Superior temporal gyrus (tissue), 1 donor: ENCODE measurements around the gene EIF2S3B.
"Not testable (repeated sequence)": the region's sequence is repeated elsewhere in the genome, so short reads cannot be mapped to it uniquely, and the experiment has no call there.

Experiments used
- DNase-seq: peaks from one replicate; pipeline ENCODE4 v3.0.0-alpha.2; 2016; ENCODE audit errors: extremely low spot score

Gene EIF2S3B

DNA sequence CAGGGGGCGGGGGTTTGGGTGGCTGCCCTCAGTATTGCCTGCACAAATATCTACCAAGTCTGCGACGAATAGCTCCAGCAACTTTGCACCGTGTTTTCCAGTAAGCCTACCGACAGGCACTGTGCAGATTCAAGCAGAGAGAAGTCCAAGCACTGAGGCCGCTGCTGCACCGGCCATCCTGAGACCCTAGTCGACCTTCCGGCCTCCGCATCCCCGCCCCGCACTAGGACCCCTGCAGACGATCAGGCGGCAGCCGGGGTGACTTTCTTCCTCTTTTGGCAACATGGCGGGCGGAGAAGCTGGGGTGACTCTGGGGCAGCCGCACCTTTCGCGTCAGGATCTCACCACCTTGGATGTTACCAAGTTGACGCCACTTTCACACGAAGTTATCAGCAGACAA is at the start of gene EIF2S3B:
Gene EIF2S3B (plus strand): TSS at position 271 of the 400 bp plus-strand sequence. CDS start 13 bp downstream, at position 284.
- no peak for DNase-seq

DNA sequence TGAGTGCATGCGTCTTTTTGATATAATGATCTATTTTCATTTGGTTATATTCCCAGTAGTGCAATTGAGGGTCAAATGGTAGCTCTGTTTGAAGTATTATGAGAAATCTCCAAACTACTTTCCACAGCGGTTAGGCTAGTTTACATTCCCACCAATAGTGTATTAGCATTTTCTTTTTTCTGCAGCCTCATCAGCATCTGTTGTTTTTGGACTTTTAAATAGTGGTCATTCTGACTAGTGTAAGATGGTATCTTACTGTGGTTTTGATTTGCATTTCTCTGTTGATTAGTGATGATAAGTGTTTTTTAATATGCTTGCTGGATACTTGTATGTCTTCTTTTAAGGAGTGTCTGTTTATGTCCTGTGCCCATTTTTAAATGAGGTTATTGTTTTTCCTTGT is 48.8 kb upstream of the EIF2S3B start:
- DNase-seq: no peak

DNA sequence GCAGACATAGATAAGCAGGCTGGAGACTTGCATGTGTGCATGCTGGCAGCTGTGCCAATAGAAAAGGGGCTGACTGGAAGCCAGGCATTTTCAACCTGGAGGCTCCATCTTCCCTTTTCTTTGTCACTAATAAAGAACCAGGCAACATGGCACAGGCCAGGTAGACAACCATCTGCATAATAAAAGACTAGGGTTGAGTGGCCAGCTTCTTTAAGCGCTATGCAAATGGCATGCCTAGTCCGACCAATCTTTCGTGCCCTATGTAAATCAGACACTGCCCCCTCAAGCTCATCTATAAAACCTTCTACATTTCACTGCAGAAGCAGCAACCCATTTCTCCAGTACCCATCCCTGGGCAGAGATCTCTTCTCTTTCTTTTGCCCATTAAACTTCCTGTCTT is 47.9 kb upstream of the EIF2S3B start:
- DNase-seq: no peak

DNA sequence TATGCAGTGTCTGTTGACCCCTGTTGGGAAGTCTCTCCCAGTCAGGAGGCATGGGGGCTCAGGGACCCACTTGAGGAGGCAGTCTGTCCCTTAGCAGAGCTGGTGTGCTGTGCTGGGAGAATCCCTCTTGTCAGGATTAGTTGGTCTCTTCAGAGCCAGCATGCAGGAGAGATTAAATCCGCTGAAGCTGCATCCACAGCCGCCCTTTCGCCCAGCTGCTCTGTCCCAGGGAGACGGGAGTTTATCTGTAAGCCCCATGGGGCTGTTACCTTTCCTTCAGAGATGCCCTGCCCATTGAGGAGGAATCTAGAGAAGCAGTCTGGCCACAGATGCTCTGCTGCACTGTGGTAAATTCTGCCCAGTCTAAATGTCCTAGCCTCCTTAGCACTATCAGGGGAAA is 39.4 kb upstream of the EIF2S3B start:
- DNase-seq: no peak

DNA sequence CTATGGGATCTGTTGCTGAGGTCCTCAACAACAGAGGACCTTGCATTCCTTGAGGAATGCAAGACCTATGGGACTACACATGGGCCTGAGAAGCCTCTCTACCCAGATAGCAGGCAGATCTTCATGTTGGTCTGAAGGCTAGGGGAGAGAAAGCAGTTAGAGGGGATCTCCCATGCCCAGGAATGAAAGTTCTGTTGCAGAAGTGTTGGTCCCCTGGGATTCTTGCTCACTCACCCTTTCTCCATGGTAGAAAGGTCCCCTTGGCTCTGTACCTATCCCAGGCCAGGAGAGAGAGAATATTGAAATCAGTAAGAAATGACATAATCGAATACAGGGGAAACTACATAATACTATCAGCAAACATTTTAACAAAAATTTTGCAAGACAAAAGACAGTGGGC is 36.0 kb upstream of the EIF2S3B start:
- DNase-seq: no peak

DNA sequence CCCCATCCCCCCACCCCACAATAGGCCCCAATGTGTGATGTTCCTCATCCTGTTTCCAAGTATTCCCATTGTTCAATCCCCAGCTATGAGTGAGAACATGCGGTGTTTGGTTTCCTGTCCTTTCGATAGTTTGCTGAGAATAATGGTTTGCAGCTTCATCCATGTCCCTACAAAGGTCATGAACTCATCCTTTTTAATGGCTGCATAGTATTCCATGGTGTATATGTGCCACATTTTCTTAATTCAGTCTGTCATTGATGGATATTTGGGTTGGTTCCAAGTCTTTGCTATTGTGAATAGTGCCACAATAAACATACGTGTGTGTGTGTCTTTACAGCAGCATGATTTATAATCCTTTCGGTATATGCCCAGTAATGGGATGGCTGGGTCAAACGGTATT is 32.9 kb upstream of the EIF2S3B start:
- DNase-seq: not testable (repeated sequence)

DNA sequence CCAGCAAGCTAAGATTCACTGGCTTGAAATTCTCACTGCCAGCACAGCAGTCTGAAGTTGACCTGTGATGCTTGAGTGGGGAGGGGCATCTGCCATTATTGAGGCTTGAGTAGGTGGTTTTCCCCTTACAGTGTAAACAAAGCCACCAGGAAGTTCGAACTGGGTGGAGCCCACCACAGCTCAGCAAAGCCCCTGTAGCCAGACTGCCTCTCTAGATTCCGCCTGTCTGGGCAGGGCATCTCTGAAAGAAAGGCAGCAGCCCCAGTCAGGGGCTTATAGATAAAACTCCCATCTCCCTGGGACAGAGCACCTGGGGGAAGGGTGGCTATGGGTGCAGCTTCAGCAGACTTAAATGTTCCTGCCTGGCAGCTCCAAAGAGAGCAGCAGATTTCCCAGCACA is 23.8 kb upstream of the EIF2S3B start:
- DNase-seq: not testable (repeated sequence)

DNA sequence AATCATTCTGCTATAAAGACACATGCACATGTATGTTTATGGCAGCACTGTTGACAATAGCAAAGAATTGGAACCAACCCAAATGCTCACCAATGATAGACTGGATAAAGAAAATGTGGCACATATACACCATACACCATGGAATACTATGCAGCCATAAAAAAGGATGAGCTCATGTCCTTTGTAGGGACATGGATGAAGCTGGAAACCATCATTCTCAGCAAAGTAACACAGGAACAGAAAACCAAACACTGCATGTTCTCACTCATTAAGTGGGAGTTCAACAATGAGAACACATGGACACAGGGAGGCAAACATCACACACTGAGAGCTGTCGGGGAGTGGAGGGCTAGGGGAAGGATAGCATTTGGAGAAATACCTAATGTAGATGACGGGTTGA is 18.4 kb upstream of the EIF2S3B start:
- not testable (repeated sequence) for DNase-seq

DNA sequence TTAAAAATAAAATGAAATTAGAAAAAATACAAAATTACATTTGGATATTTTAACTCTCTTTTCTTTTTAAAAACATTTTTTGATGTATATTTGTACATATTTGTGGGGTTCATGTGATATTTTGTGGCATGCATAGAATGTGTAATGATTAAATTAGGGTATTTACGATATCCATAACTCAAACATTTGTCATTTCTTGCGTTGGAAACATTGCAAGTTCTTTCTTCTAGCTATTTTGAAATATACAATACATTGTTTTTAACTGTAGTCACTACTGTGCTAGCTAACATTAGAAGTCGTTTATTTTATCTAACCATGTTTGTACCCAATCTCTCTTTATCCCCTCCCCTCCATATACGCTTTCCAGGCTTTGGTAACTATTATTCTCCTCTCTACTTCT is 13.9 kb upstream of the EIF2S3B start:
- no peak for DNase-seq

DNA sequence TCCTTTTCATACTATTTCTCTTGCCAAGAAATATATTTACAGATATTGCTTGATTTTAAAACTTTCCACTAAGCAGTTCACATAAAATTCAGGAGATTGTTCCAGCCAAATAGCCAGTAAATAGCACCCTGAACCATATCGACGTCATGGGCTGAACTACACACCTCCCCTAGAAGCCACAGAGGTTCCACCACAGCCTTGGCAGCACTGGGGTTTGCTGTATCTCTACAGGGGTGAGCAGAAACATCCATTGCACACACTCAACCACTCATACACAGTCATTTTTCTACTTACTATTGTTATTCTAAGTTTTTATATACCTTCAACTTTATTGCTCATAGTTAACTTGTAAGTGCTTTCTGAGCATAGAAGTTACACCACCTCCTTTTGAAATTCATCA is 8.1 kb upstream of the EIF2S3B start:
- DNase-seq: no peak

DNA sequence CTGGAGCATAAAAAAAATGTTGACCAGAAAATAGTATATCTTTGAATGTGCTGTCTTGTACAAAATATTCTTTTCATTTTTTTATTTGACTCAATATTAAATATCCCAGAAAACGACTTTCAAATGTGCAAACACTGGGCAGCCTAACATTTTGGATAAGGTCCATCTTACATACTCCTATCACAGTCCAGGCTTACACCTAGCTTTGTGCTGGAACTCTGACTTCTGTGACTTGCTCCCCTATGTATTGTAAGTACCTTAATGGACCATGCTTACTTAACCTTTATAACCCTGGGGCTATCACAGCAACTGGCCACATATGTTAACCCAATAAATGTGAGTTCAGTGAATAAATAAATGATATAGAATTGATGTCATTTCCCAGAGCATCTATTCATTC is 7.6 kb upstream of the EIF2S3B start:
- no peak for DNase-seq

DNA sequence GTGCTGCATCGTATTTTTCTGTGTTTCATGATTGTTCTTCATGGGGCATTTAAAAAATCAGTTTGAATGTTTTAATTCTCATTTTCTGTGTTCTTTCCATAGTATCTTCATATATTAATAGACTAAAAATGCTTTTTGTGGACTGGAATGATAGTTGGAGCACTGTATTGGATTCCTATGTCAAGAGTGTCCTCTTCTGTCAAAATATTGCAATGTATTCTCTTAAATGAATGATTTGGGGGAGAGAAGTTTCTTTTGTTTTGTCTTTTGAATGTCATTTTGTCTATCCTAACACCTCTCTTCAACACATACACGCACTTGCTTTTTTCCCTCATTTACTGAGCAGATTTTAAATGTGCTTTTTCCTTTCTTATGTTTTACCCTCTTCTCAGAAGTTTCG is 4.7 kb upstream of the EIF2S3B start:
- peak; percentile 60 for DNase-seq

DNA sequence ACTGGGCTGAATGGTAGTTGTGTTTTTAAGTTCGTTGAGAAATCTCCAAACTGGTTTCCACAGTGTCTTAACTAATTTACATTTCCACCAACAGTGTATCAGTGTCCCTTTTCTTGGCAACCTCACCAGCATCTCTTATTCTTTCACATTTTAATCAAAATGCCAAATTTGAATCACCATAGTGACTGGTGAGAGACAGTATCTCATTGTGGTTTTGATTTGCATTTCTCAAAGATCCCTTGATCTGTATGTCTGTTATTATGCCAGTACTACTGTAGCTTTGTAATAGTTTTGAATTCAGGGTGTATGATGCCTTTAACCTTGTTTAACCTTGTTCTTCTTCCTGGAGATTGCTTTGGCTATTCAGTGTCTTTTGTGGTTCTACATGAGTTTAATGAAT is 2.2 kb upstream of the EIF2S3B start:
- peak; percentile 33 for DNase-seq

DNA sequence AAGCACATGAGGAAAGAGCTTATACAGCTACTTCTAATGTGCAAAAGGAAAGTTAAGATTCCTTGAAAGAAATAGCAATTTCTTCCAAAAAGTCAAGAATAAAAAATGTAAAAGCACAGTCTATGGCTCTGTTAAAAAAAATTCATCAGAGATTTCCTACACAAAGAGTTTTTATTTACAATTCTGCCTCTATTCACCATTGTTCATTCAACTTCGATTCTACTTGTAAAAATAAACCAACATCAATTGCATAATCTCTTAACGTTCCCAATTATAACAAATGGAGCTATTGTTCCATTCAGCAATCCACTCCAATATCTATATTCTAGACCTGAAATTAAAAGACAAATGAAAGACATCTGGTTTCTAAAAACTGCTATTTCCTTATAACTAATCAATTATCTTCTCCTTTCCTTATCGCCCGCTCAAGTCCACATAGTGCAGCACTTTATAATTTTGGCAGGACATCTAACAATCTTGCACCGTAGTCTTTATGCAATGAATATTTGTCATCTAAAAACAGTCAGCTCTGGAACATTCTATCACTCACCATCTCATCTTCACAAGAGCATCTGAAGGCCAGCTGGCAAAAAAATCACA is 6.2 kb downstream of the EIF2S3B start:
- DNase-seq: peak; percentile 85

DNA sequence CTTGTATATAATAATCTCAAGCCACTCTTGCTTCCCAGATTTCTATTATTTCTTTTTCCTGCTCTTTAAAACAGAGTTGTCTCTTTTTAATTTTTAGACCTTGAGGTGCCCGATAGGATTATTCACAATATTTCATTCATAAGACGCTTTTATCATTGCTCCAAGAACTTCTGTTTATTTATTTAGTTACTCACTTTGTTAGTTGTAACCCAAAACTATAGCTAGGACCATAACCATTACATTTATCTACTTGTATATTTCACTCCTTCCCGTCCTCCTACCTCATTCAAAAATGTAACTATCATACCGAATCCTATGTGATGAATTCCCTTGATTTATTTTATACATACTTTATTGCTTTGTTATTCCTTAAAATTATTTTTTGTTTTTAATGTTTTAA is 7.1 kb downstream of the EIF2S3B start:
- DNase-seq: peak; percentile 22

DNA sequence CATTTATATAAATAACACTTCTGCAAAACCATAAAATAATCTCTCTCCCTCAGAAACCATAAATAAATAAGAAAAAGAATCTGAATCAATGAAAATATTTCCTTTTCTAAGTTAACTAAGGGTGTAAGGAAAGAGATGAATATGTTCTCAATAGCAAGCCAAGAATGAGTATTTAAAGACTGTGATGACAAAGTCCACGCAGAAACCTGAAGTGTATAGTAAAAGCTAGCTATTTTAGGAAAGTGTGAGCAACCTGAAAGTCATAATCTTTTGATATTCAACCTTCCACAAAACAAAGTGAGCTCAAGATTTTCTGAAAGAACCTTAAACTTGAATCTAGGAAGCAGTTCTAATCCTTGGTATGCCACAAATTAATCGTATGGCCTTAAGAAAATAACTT is 15.9 kb downstream of the EIF2S3B start:
- DNase-seq: no peak

DNA sequence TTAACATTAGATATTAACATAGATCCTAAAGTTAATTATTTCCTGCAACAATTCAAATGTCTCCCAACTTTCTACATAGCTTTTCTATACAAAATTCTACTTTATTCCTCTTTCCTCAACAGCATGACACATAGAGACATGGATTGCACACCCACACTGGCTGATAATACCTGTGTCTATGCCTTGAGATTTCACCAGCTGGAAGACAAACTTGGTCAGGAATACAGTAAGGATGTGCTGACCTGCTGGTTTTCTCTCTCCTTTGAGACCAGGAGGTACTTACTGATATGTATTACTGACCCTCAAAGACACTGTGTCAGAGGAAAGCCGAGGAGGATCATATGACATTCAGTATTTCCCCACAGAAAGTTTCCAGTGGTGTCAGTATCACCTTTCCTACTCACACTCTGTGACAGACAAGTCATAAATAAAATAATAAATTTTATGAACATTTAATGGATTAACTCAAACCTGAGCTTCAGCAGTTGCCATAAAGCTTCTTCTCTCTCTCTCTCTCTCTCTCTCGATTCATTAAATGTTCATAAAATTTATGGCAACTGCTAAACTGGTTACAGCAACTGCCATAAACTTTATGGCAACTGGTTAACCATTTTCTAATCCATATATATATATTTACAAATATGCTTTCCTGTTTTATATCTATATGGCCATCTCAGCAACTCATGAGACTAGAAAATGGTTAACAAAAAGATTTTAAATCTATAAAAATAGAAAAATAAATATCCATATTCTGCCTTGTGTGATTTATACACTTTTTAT is 22.7 kb downstream of the EIF2S3B start:
- no peak for DNase-seq

DNA sequence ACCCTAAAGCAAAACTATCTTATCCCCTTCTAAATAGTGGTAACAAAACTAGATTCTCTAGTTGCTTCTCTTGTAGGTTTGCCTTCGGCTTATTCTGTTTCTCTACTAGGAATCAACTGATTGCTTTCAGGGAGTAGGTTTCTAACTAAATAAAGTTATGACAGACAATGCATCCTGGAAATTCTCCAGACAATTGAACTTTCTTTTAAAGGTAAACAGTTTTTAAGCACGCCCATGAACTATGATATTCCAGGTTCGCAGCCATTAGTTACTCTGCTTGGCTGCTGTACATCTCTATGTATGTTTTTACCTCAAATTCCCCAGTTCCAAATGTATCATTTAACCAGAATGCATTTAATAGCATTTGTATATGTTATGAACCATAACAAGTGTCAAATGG is 23.9 kb downstream of the EIF2S3B start:
- no peak for DNase-seq

DNA sequence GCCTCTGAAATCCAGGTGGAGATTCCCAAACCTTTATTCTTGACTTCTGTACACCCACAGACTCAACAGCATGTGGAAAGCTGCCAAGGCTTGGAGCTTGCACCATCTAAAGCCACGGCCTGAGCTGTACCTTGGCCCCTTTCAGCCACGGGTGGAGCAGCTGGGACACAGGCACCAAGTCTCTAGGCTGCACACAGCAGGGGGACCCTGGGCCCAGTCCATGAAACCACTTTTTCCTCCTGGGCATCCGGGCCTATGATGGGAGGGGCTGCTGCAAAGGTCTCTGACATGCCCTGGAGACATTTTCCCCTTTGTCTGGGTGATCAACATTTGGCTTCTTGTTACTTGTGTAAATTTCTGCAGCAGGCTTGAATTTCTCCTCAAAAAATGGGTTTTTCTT is 32.0 kb downstream of the EIF2S3B start:
- no peak for DNase-seq

DNA sequence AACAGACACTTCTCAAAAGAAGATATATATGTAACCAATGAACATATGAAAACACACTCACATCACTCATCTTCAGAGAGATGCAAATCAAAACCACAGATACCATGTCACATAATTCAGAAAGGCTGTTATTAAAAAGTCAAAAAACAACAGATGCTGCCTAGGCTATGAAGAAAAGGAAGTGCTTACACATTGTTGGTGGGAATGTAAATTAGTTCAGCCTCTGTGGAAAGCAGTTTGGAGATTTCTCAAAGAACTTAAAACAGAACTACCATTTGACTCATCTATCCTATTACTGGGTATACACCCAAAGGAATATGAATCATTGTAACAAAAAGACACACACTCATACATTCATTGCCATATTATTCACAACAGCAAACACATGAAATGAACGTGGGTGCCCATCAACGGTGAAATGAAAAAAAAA is 35.1 kb downstream of the EIF2S3B start:
- peak; percentile 18 for DNase-seq

DNA sequence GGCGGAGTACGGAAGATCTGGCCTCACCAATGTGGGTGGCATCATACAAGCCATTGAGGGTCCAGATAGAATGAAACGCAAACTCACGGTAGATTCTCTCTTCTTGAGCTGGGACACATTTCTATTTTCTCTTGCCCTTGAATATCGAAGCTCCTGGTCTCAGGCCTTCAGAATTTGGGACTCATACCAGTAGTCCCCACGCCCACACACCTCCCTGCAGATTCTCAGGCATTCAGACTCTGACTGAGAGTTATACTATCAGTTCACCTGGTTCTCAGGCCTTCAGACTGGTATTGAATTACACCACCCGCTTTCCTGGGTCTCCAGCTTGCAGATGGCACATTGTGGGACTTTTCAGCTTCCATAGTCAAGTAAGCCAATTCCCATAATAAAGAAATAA is 37.8 kb downstream of the EIF2S3B start:
- no peak for DNase-seq

DNA sequence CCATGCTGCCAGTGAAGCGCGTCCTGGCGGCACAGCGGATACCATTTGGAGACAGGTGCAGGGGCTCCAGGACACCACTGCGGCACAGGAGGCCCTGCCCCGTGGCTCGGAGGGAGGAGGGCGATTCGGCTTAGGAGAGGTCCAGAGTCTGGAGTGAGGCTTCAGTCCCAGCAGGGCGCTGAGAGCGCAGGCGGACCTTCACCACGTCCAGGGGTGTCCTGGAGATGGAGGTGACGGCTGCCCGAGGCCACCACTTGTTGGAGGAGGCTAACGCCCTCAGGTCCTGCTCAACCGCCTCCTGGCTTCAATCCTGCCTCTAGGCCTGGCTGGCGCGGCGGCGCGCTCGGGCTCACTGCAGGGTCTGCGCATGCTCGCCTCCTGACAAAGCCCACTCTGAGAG is 45.7 kb downstream of the EIF2S3B start:
- DNase-seq: no peak

DNA sequence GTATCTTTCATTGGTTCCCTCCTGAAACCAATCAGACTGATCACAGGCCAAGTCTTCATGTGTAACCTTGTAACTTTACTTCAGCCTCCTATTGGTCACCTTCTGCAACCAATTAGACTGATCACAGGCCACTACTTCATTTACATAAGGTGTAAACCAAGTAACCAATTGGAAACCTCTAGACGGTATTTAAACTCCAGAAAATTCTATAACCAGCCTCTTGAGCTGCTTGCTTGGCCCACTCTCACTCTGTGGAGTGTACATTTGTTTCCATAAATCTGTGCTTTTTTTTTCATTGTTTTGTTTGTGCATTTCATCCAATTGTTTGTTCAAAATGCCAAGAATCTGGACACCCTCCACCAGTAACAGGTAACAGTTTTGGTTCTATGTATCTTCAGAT is 47.5 kb downstream of the EIF2S3B start:
- no peak for DNase-seq
